Left lobe of liver (tissue), 2 donors: ENCODE data around the gene PTH2R. TPM values are rescaled to one million over a fixed set of nuclear protein-coding genes. Genes with fewer than 3 reads are reported as not detected.

Experiments
- ATAC-seq: fragments of 200-7000 bp; cut with Tn5 transposase; one replicate; pipeline ENCODE4 v1.9.1; 2020; ENCODE audit warnings: mild to moderate bottlenecking, moderate library complexity
- DNase-seq: peaks from one replicate; pipeline ENCODE4 v3.0.0-alpha.2; 2020; ENCODE audit warnings: low spot score
- total RNA-seq: library from RNA; stranded (reverse); gene quantifications from one replicate; pipeline ENCODE4 v1.2.1, GENCODE V29; 2021
- donor health status: DM: no; HTN: no; CAD: no; lungs with moderate emphysema.
- donor health status: DM: no; HTN: yes; CAD: no.

Gene PTH2R
- total RNA-seq, 1 donor from 2014 or later, result 0.18 TPM

DNA sequence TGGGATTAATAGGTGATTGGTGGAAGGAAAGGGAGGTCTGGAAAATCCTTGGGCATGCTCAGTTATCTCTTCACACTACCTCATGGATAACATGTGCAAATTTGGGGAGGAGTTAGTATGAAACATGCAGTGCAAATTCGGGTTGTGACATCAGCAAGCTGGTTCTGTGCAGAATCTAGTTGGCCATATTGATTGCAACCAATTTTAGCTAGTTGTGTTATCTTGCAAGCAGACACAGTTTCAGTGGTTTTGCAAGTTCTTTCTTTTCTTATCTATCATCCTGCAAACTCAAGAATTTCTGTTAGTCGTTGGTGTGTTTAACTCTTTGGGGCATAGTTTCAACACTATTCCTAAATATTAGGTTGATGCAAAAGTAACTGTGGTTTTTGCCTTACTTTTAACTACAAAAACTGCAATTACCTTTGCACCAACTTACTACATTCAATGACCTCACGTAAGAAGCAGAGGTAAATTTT lies 135.4 kb downstream of the PTH2R start:
- ATAC-seq, result no peak
- DNase-seq, result no peak

DNA sequence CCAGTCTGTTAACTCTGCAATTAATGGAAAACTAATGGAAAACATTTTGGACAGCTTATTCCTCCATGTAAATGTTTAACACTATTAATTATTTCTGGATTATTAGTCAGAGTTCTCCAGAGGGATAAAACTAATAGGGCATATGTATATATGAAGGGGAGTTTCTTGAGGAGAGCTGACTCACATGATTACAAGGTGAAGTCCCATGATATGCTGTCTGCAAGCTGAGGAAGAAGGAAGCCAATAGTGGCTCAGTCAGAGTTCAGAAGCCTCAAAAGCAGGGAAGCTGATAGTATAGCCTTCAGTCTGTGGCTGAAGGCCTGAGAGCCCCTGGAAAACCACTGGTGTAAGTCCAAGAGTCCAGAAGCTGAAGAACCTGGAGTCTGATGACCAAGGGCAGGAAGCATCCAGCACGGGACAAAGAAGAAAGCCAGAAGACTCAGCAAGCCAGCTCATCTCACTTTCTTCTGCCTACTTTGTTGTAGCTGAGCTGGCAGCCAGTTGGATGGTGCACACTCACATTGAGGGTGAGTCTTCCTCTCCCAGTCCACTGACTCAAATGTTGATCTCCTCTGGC lies 136.0 kb downstream of the PTH2R start:
- no peak for DNase-seq
- ATAC-seq, result no peak

Other genes starting within 250 kb of the PTH2R start
- not detected for gene CRYGA, start 243.2 kb upstream of the PTH2R start, total RNA-seq
- gene C2orf80, start 216.8 kb upstream of the PTH2R start, total RNA-seq, result not detected
- gene IDH1, start 151.7 kb upstream of the PTH2R start, total RNA-seq, result 293 TPM
- gene PIKFYVE, start 140.5 kb upstream of the PTH2R start, total RNA-seq, result 12.8 TPM